IMR-90 (cell line): Measurements from ENCODE around the gene TMSB10. TPM values are rescaled to one million over a fixed set of nuclear protein-coding genes. Genes with fewer than 3 reads are reported as not detected.

Experiments used
- ATAC-seq: fragments of 200-7000 bp; cut with Tn5 transposase; 2 replicates; pipeline ENCODE4 v1.9.1; 2020; ENCODE audit warnings: low read depth, mild to moderate bottlenecking, moderate library complexity
- BruUV-seq: library from RNA; stranded (reverse); fragments of 400-500 nt; replicated peaks from 2 replicates; lab custom pipeline; 2021; lab: Mats Ljungman, UMichigan
- CTCF ChIA-PET: fragments of 300-600 bp; formaldehyde crosslinking; extraction: SDS; loops from one replicate; lab custom pipeline; 2021; ENCODE audit warnings: antibody characterized with exemption; lab: Yijun Ruan, JAX
- POLR2A ChIA-PET: fragments of 300-600 bp; sonication (Branson Sonifier 250); formaldehyde crosslinking; loops from one replicate; lab custom pipeline; 2022; ENCODE audit warnings: antibody characterized with exemption; ENCODE audit not compliant: unreplicated experiment; lab: Charles Lee
- DNase-seq: peaks from one replicate; pipeline ENCODE4 v3.0.0; 2013
- H2AFZ ChIP-seq: replicated peaks from 2 replicates; pipeline ENCODE3; 2013; ENCODE audit warnings: low read length, mild to moderate bottlenecking; ENCODE audit not compliant: poor library complexity
- H2AK5ac ChIP-seq: 2 replicates; pipeline ENCODE4 v1.6.1; 2013; ENCODE audit warnings: low read depth, low read length, inconsistent platforms
- H2AK9ac ChIP-seq: replicated peaks from 2 replicates; pipeline ENCODE3; 2013; ENCODE audit warnings: mild to moderate bottlenecking, low read depth, low read length, moderate library complexity; ENCODE audit not compliant: poor library complexity
- H2BK120ac ChIP-seq: 2 replicates; pipeline ENCODE4 v1.6.1; 2013; ENCODE audit warnings: low read depth, low read length, inconsistent platforms
- H2BK15ac ChIP-seq: 3 replicates; pipeline ENCODE4 v1.6.1; 2013; ENCODE audit warnings: low read depth, low read length, inconsistent platforms
- H2BK20ac ChIP-seq: 2 replicates; pipeline ENCODE4 v1.6.1; 2013; ENCODE audit warnings: low read depth, mild to moderate bottlenecking, inconsistent platforms, low read length, moderate library complexity
- H2BK5ac ChIP-seq: 2 replicates; pipeline ENCODE4 v1.6.1; 2013; ENCODE audit warnings: mild to moderate bottlenecking, low read depth, low read length, inconsistent platforms; ENCODE audit not compliant: poor library complexity, severe bottlenecking
- H3K14ac ChIP-seq: replicated peaks from 2 replicates; pipeline ENCODE4 v1.6.1; 2013; ENCODE audit warnings: low read depth, low read length, inconsistent platforms
- H3K18ac ChIP-seq: 2 replicates; pipeline ENCODE4 v1.6.1; 2013; ENCODE audit warnings: low read depth, low read length, control low read depth
- H3K23ac ChIP-seq: 2 replicates; pipeline ENCODE4 v1.6.1; 2013; ENCODE audit warnings: low read depth, low read length, inconsistent platforms
- H3K27ac ChIP-seq: 2 replicates; pipeline ENCODE4 v1.5.1; 2013; ENCODE audit warnings: mild to moderate bottlenecking, control low read depth, low read length; ENCODE audit not compliant: insufficient read depth
- H3K27me3 ChIP-seq: 2 replicates; pipeline ENCODE4 v1.6.1; 2013; ENCODE audit warnings: low read length; ENCODE audit not compliant: control insufficient read depth, insufficient read depth
- H3K36me3 ChIP-seq: 2 replicates; pipeline ENCODE4 v1.6.1; 2013; ENCODE audit warnings: low read length, mixed read lengths; ENCODE audit not compliant: control insufficient read depth, insufficient read depth
- H3K4ac ChIP-seq: 2 replicates; pipeline ENCODE4 v1.6.1; 2013; ENCODE audit warnings: low read depth, low read length, inconsistent platforms
- H3K4me1 ChIP-seq: 2 replicates; pipeline ENCODE4 v1.6.1; 2013; ENCODE audit warnings: low read length, mixed read lengths; ENCODE audit not compliant: control insufficient read depth, insufficient read depth
- H3K4me2 ChIP-seq: 2 replicates; pipeline ENCODE4 v1.6.1; 2013; ENCODE audit warnings: low read depth, mild to moderate bottlenecking, control low read depth, low read length, moderate library complexity
- H3K4me3 ChIP-seq: 2 replicates; pipeline ENCODE4 v1.5.1; 2013; ENCODE audit warnings: low read depth, mild to moderate bottlenecking, control low read depth, low read length, moderate library complexity; ENCODE audit not compliant: insufficient read depth
- H3K56ac ChIP-seq: 2 replicates; pipeline ENCODE4 v1.6.1; 2013; ENCODE audit warnings: low read length, inconsistent platforms; ENCODE audit not compliant: insufficient read depth; ENCODE audit errors: extremely low read depth
- H3K79me1 ChIP-seq, 2 experiments: 2 replicates each; pipeline ENCODE4 v1.6.1; 2013; ENCODE audit warnings: low read length in 2 of 2, inconsistent platforms in 1 of 2, low read depth in 1 of 2
- H3K9ac ChIP-seq: 2 replicates; pipeline ENCODE4 v1.6.1; 2013; ENCODE audit warnings: low read depth, low read length, control low read depth
- H3K9me1 ChIP-seq: 2 replicates; pipeline ENCODE4 v1.6.1; 2013; ENCODE audit warnings: low read length, inconsistent platforms; ENCODE audit not compliant: insufficient read depth
- H3K9me3 ChIP-seq: 2 replicates; pipeline ENCODE4 v1.6.1; 2013; ENCODE audit warnings: low read length; ENCODE audit not compliant: control insufficient read depth, insufficient read depth
- H4K20me1 ChIP-seq: 2 replicates; pipeline ENCODE4 v1.6.1; 2013; ENCODE audit warnings: low read length, inconsistent platforms; ENCODE audit not compliant: insufficient read depth
- H4K5ac ChIP-seq: 2 replicates; pipeline ENCODE4 v1.6.1; 2013; ENCODE audit warnings: mild to moderate bottlenecking, low read depth, low read length, control low read depth
- H4K8ac ChIP-seq, 2 experiments: 2 replicates each; pipeline ENCODE4 v1.6.1; 2013; ENCODE audit warnings: low read depth in 2 of 2, low read length in 2 of 2, control low read depth in 1 of 2, inconsistent platforms in 1 of 2
- H4K91ac ChIP-seq: 2 replicates; pipeline ENCODE4 v1.6.1; 2013; ENCODE audit warnings: low read depth, low read length, inconsistent platforms; ENCODE audit not compliant: insufficient read depth
- BHLHE40 ChIP-seq: fragments of 150-350 bp; IDR thresholded peaks from 2 replicates; pipeline ENCODE4 v1.6.1; 2016; ENCODE audit warnings: mild to moderate bottlenecking, low read depth, low read length
- CTCF ChIP-seq: conservative IDR thresholded peaks from 2 replicates; pipeline ENCODE4 v1.5.1; 2012; ENCODE audit warnings: mild to moderate bottlenecking, low read depth, low read length, improper control_type of control experiment
- ELK1 ChIP-seq: fragments of 150-350 bp; IDR thresholded peaks from 2 replicates; pipeline ENCODE4 v1.6.1; 2016; ENCODE audit warnings: low read depth, mild to moderate bottlenecking, low read length, moderate library complexity, borderline replicate concordance
- FOS ChIP-seq: fragments of 150-350 bp; IDR thresholded peaks from 2 replicates; pipeline ENCODE4 v1.6.1; 2016; ENCODE audit warnings: low read depth, low read length
- MAZ ChIP-seq: IDR thresholded peaks from 2 replicates; pipeline ENCODE4 v1.6.1; 2012; ENCODE audit warnings: low read depth, mild to moderate bottlenecking, low read length, improper control_type of control experiment, moderate library complexity, borderline replicate concordance
- POLR2A ChIP-seq: IDR thresholded peaks from 2 replicates; pipeline ENCODE4 v1.6.1; 2012; ENCODE audit warnings: mild to moderate bottlenecking, low read depth, low read length
- RCOR1 ChIP-seq: IDR thresholded peaks from 2 replicates; pipeline ENCODE4 v1.6.1; 2012; ENCODE audit warnings: mild to moderate bottlenecking, low read length, improper control_type of control experiment; ENCODE audit not compliant: insufficient replicate concordance
- SMC3 ChIP-seq: fragments of 150-350 bp; IDR thresholded peaks from 2 replicates; pipeline ENCODE4 v1.6.1; 2016; ENCODE audit warnings: low read depth, mild to moderate bottlenecking, antibody characterized with exemption, low read length, moderate library complexity
- WGBS, 2 experiments: methylation state at CpG; one replicate each; pipeline versions ENCODE4 v1.1.5 to v1.1.7; 2013; ENCODE audit warnings: missing lambda C conversion rate in 2 of 2; ENCODE audit not compliant: insufficient read length in 1 of 2; ENCODE audit errors: extremely low coverage in 2 of 2; 5-methylcytosine and 5-hydroxymethylcytosine counted together
- dilution Hi-C: fragments of 300-500 bp; cut with HindIII; formaldehyde crosslinking; loops from one replicate; pipeline ENCODE4 v1.14.3; 2018; ENCODE audit warnings: low sequenced_read_pairs; ENCODE audit not compliant: unreplicated experiment
- in situ Hi-C: fragments of 300-500 bp; cut with MboI; formaldehyde crosslinking; loops from 3 replicates; pipeline ENCODE4 v1.14.3; 2019; ENCODE audit warnings: low sequenced_read_pairs, inconsistent platforms, mixed read lengths
- intact Hi-C: fragments of 100-400 bp; cut with micrococcal nuclease; formaldehyde crosslinking; loops from 2 replicates; pipeline ENCODE4 v1.10.0; 2022
- polyA plus RNA-seq, 3 experiments: library from polyadenylated mRNA; depleted of rRNA; stranded (reverse); fragments of >200 nt; gene quantifications; 2 replicates each; pipeline ENCODE4 v1.2.3, GENCODE V29; 2012; ENCODE audit warnings: low replicate concordance in 1 of 3
- total RNA-seq: library from RNA; depleted of rRNA; stranded (reverse); fragments of >200 nt; gene quantifications from 2 replicates; pipeline ENCODE4 v1.2.3, GENCODE V29; 2012
- TF ChIP-seq, protein P1 (sequence below): fragments of 150-350 bp; IDR thresholded peaks from 2 replicates; pipeline ENCODE4 v1.6.1; 2017; ENCODE audit warnings: mild to moderate bottlenecking, antibody characterized with exemption, low read length, low read depth

Gene TMSB10
- total and polyA plus RNA-seq, 2 of the 4 experiments (the other 2 are of a cell fraction) = 3,620 to 5,527 TPM

GRCh38 chr2:84954329-84954728 lies 48.9 kb downstream of the TMSB10 start:
- intact Hi-C loops = no loop called here
- TF ChIP-seq, protein P1, sequence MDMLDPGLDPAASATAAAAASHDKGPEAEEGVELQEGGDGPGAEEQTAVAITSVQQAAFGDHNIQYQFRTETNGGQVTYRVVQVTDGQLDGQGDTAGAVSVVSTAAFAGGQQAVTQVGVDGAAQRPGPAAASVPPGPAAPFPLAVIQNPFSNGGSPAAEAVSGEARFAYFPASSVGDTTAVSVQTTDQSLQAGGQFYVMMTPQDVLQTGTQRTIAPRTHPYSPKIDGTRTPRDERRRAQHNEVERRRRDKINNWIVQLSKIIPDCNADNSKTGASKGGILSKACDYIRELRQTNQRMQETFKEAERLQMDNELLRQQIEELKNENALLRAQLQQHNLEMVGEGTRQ = no peak
- no peak for TF ChIP-seq RCOR1
- TF ChIP-seq SMC3 = no peak
- no peak for TF ChIP-seq ELK1
- no peak for TF ChIP-seq MAZ
- no peak for TF ChIP-seq CTCF
- no peak for TF ChIP-seq POLR2A
- no peak for TF ChIP-seq BHLHE40
- TF ChIP-seq FOS = no peak

More at GRCh38 chr2:84954329-84954728, 48.9 kb downstream of the TMSB10 start:
- in situ Hi-C loops (no loop called here), dilution Hi-C loops (no loop called here)
- H2AK5ac ChIP-seq = peak overlapping the region; percentile 73
- no peak overlapping the region; the same call in 1 of the 2 replicates for H2BK20ac ChIP-seq
- H3K4ac ChIP-seq = peak overlapping the region; percentile 58
- CTCF ChIA-PET = interaction anchor here (1.0 to 2.3 kb wide), 2 partner anchors 13 to 28 kb away, joined by 3 to 7 read pairs; no protein-coding TSS in a partner anchor
- peak overlapping the region; percentile 18 for H2BK120ac ChIP-seq
- H3K27ac ChIP-seq = no peak overlapping the region
- peak overlapping the region; percentile 37 for H4K91ac ChIP-seq
- DNase-seq (no peak), ATAC-seq (no peak)
- 90% methylated on average over 5 of the region's 6 CpGs; no CpG with 5 or more reads in 1 of the 2 experiments for WGBS, 2 experiments
- no peaks in the 10 kb centered on the region for H3K27me3 ChIP-seq
- peaks cover 10% of the 10 kb centered on the region for H3K4me1 ChIP-seq
- H2BK5ac ChIP-seq = no peak overlapping the region
- no TSS peak for BruUV-seq
- H3K4me3 ChIP-seq = no peak overlapping the region
- H3K9me1 ChIP-seq = peaks cover 13% of the 10 kb centered on the region
- H3K9ac ChIP-seq = no peak overlapping the region
- peak overlapping the region; percentile 51 for H2AK9ac ChIP-seq
- H3K4me2 ChIP-seq = no peak overlapping the region
- no peaks in the 10 kb centered on the region for H3K36me3 ChIP-seq
- no peak overlapping the region for H2BK15ac ChIP-seq
- POLR2A ChIA-PET = interaction anchor here (0.6 kb wide), 1 partner anchor 87 kb away, joined by 10 read pairs; no protein-coding TSS in a partner anchor
- H4K5ac ChIP-seq = no peak overlapping the region
- H3K23ac ChIP-seq = peak overlapping the region; percentile 11; the same call in 1 of the 2 replicates
- no peak overlapping the region for H3K56ac ChIP-seq
- H3K79me1 ChIP-seq = peaks cover 5 to 22% of the 10 kb centered on the region in 2 experiments
- no peak overlapping the region for H3K18ac ChIP-seq
- peak overlapping the region; percentile 37; the same call in 1 of the 2 replicates for H3K14ac ChIP-seq
- H2AFZ ChIP-seq = no peak overlapping the region
- no peak overlapping the region for H4K8ac ChIP-seq
- H4K20me1 ChIP-seq = peaks cover 6% of the 10 kb centered on the region; the same call in 1 of the 2 replicates
- no peaks in the 10 kb centered on the region for H3K9me3 ChIP-seq
